NT2/D1 (cell line): Measurements from ENCODE around the gene ZNF419.
"Not testable (repeated sequence)": the region's sequence is repeated elsewhere in the genome, so short reads cannot be mapped to it uniquely, and the experiment has no call there.

Experiments
- SUZ12 ChIP-seq: IDR thresholded peaks from 2 replicates; pipeline ENCODE4 v1.6.1; 2011; ENCODE audit not compliant: insufficient read length, insufficient read depth; ENCODE audit errors: extremely low read depth
- ZNF274 ChIP-seq: IDR thresholded peaks from 2 replicates; pipeline ENCODE4 v1.6.1; 2011; ENCODE audit warnings: mild to moderate bottlenecking, low read depth, low read length

- TF ChIP-seq SUZ12, ZNF274: not testable (repeated sequence)
Measured at GRCh38 chr19:57518021-57518420, 30.5 kb downstream of the ZNF419 start.
